ENCODE measurements around the gene HLTF. TPM values are rescaled to one million over a fixed set of nuclear protein-coding genes. Genes with fewer than 3 reads are reported as not detected.
A peak's percentile ranks its signal among the peaks of the same experiment; 100 is the strongest.

The HLTF gene
- total RNA-seq, 1 donor from 2014 or later: 15.9 TPM

DNA sequence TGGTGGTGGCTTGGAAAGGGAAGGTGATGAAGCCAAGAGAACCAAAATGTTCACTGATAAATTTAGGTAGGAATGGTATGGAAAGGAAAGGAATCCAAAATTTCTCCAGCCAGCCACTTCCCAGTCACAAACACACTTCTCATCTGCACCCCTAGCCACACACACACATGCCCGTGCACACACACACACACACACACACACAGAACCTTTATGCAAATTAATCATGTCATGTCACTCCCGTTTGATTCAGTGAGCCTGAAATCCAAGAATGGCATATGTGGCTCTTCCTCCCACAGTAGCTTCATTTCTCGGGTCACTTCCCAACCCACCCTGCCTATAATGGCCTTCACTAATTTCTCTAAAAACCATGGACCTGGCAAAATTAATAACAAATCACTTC lies 3.1 kb upstream of the HLTF start:
- no peaks in the 10 kb centered on the region for H3K36me3 Mint-ChIP-seq (ENCODE audit: low read depth, unreplicated experiment)
- no peak overlapping the region for H3K27ac Mint-ChIP-seq (ENCODE audit: unreplicated experiment)
- no peak for DNase-seq (ENCODE audit: low spot score)
- no peak overlapping the region for H3K4me3 Mint-ChIP-seq (ENCODE audit: unreplicated experiment)
- H3K9me3 Mint-ChIP-seq (ENCODE audit: unreplicated experiment): no peaks in the 10 kb centered on the region
- H3K4me1 Mint-ChIP-seq (ENCODE audit: unreplicated experiment): peaks cover 7% of the 10 kb centered on the region
- TF ChIP-seq CTCF (IDR thresholded peaks at IDR 0.05; ENCODE audit: unreplicated experiment): no peak
- no peaks in the 10 kb centered on the region for H3K27me3 Mint-ChIP-seq (ENCODE audit: unreplicated experiment)

- H3K4me1 Mint-ChIP-seq (ENCODE audit: unreplicated experiment): peaks cover 7% of the 10 kb centered on the region
- H3K27ac Mint-ChIP-seq (ENCODE audit: unreplicated experiment): no peak overlapping the region
- no peaks in the 10 kb centered on the region for H3K27me3 Mint-ChIP-seq (ENCODE audit: unreplicated experiment)
- H3K36me3 Mint-ChIP-seq (ENCODE audit: low read depth, unreplicated experiment): no peaks in the 10 kb centered on the region
- H3K4me3 Mint-ChIP-seq (ENCODE audit: unreplicated experiment): no peak overlapping the region
- H3K9me3 Mint-ChIP-seq (ENCODE audit: unreplicated experiment): no peaks in the 10 kb centered on the region
- no peak for DNase-seq (ENCODE audit: low spot score)
- no peak for TF ChIP-seq CTCF (IDR thresholded peaks at IDR 0.05; ENCODE audit: unreplicated experiment)
Observed at GRCh38 chr3:149087208-149087607, 875 bp upstream of the HLTF start.

DNA sequence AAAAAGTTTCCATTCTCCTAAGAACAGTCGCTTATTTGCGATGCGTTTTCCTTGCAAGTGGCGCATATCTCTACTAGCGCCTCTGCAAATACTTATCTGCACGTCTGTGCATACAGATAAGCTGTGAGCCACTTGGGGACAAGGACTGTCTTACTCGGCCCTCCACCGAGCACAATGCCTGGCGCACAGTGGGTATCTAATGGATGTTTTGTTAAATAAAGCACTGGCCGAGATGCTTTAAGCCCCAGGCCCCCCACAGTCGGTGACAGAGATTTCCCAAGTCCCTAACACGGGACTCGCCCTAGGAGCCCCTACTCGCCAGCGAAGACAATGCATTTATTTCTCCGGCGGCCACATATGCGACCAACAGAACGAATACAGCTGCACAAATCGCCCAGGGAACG lies 503 bp downstream of the HLTF start:
- DNase-seq (ENCODE audit: low spot score): peak; percentile 19
- TF ChIP-seq CTCF (IDR thresholded peaks at IDR 0.05; ENCODE audit: unreplicated experiment): no peak
- H3K27me3 Mint-ChIP-seq (ENCODE audit: unreplicated experiment): no peaks in the 10 kb centered on the region
- no peaks in the 10 kb centered on the region for H3K9me3 Mint-ChIP-seq (ENCODE audit: unreplicated experiment)
- no peak overlapping the region for H3K27ac Mint-ChIP-seq (ENCODE audit: unreplicated experiment)
- no peaks in the 10 kb centered on the region for H3K36me3 Mint-ChIP-seq (ENCODE audit: low read depth, unreplicated experiment)
- peak overlapping the region; percentile 94 for H3K4me3 Mint-ChIP-seq (ENCODE audit: unreplicated experiment)
- H3K4me1 Mint-ChIP-seq (ENCODE audit: unreplicated experiment): peaks cover 7% of the 10 kb centered on the region

DNA sequence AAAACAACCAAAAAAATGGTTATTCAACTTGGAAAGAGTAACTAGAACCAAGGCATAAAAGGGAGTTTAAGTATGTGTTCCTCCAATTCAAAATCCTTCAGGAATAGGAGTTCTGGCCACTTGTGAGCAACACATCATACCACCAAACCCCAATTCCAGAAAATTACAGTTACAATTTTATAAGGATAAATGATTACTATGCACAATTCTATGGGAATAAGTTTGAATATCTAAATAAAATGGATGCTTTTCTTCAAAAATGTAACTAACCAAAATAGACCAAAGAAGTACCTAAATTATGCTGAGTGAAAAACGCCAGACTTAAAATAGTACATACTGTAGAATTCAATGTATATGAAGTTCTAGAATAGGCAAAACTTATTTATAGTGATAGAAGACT lies 4.6 kb downstream of the HLTF start:
- Mint-ChIP-seq H3K4me1 (ENCODE audit: unreplicated experiment) (no peaks in the 10 kb centered on the region), H3K4me3 (ENCODE audit: unreplicated experiment) (no peak overlapping the region), H3K36me3 (ENCODE audit: low read depth, unreplicated experiment) (no peaks in the 10 kb centered on the region), H3K27me3 (ENCODE audit: unreplicated experiment) (no peaks in the 10 kb centered on the region), H3K27ac (ENCODE audit: unreplicated experiment) (no peak overlapping the region), H3K9me3 (ENCODE audit: unreplicated experiment) (no peaks in the 10 kb centered on the region)
- no peak for DNase-seq (ENCODE audit: low spot score)
- no peak for TF ChIP-seq CTCF (IDR thresholded peaks at IDR 0.05; ENCODE audit: unreplicated experiment)

- no peak for DNase-seq (ENCODE audit: low spot score)
- Mint-ChIP-seq H3K4me3 (ENCODE audit: unreplicated experiment) (no peak overlapping the region), H3K27me3 (ENCODE audit: unreplicated experiment) (no peaks in the 10 kb centered on the region), H3K9me3 (ENCODE audit: unreplicated experiment) (no peaks in the 10 kb centered on the region), H3K27ac (ENCODE audit: unreplicated experiment) (no peak overlapping the region), H3K4me1 (ENCODE audit: unreplicated experiment) (no peaks in the 10 kb centered on the region), H3K36me3 (ENCODE audit: low read depth, unreplicated experiment) (no peaks in the 10 kb centered on the region)
- TF ChIP-seq CTCF (IDR thresholded peaks at IDR 0.05; ENCODE audit: unreplicated experiment): no peak
Observed at GRCh38 chr3:149080699-149081091, 5.6 kb downstream of the HLTF start.

Measured in endothelial cell (in vitro differentiated cells).